Gastroesophageal sphincter (tissue), 4 donors: ENCODE data around the gene FOXJ1. TPM values are rescaled to one million over a fixed set of nuclear protein-coding genes. Genes with fewer than 3 reads are reported as not detected.

ENCODE experiments used
- ATAC-seq: fragments of 150-250 bp; one replicate; pipeline ENCODE4 v1.9.1; 2016; ENCODE audit warnings: mild to moderate bottlenecking, moderate library complexity
- H3K27ac ChIP-seq, 4 donors: fragments of 200-600 bp; sonication (generic) in 3 of 4; 1 replicate in 3 of 4; 2 replicates in 1 of 4; pipeline ENCODE4 v1.5.1; 2016 to 2019
- H3K27me3 ChIP-seq: fragments of 200-600 bp; sonication (generic); one replicate; pipeline ENCODE4 v1.5.1; 2019
- H3K36me3 ChIP-seq, 2 donors: fragments of 200-600 bp; sonication (generic); one replicate each; pipeline ENCODE4 v1.5.1; 2019; ENCODE audit warnings: control low read depth in 1 of 2
- H3K4me1 ChIP-seq, 3 donors: fragments of 200-600 bp; sonication (generic); 1 replicate in 2 of 3; 2 replicates in 1 of 3; pipeline ENCODE4 v1.5.1; 2016 to 2019; ENCODE audit warnings: control low read depth in 2 of 3
- H3K4me3 ChIP-seq, 2 donors: fragments of 200-600 bp; sonication (generic); one replicate each; pipeline ENCODE4 v1.5.1; 2019; ENCODE audit warnings: mild to moderate bottlenecking in 1 of 2, moderate library complexity in 1 of 2
- H3K9me3 ChIP-seq, 3 donors: fragments of 200-600 bp; sonication (generic); one replicate each; pipeline ENCODE4 v1.5.1; 2017 to 2019; ENCODE audit warnings: control low read depth in 2 of 3
- CTCF ChIP-seq, 4 experiments: fragments of 200-600 bp in 2 of 4; fragments of 450-650 bp in 2 of 4; sonication (generic) in 1 of 4; IDR thresholded peaks; one replicate each; pipeline ENCODE4 v1.5.1; 2017 to 2019; ENCODE audit warnings: antibody characterized with exemption in 4 of 4, mild to moderate bottlenecking in 2 of 4, moderate library complexity in 2 of 4
- EP300 ChIP-seq: sonication (generic); formaldehyde crosslinking; IDR thresholded peaks from one replicate; pipeline ENCODE4 v1.6.1; 2017; ENCODE audit warnings: antibody characterized with exemption, mild to moderate bottlenecking
- POLR2A ChIP-seq, 2 donors: fragments of 450-650 bp; IDR thresholded peaks; one replicate each; pipeline ENCODE4 v1.6.1; 2017; ENCODE audit warnings: antibody characterized with exemption in 2 of 2, mild to moderate bottlenecking in 2 of 2, moderate library complexity in 1 of 2
- POLR2AphosphoS5 ChIP-seq: sonication (generic); formaldehyde crosslinking; IDR thresholded peaks from one replicate; pipeline ENCODE4 v1.6.1; 2017; ENCODE audit warnings: antibody characterized with exemption
- WGBS, 2 donors: methylation state at CpG; one replicate each; pipeline ENCODE4 v1.1.5; 2018; ENCODE audit warnings: low coverage in 1 of 2; 5-methylcytosine and 5-hydroxymethylcytosine counted together
- total RNA-seq, 4 donors: library from RNA; depleted of rRNA; stranded (reverse); fragments of >200 nt; gene quantifications; one replicate each; pipeline ENCODE4 v1.1.0, GENCODE V29; 2016

FOXJ1 gene
- total RNA-seq, 4 donors from 2014 or later, result not detected

GRCh38 chr17:76149214-76149613 lies 8.2 kb upstream of the FOXJ1 start:
- Histone ChIP-seq H3K4me3 (no peak overlapping the region), H3K4me1 (peaks cover 0 to 24% (median 0%) of the 10 kb centered on the region in 3 donors), H3K27ac (no peak overlapping the region), H3K9me3 (no peaks in the 10 kb centered on the region), H3K36me3 (no peaks in the 10 kb centered on the region), H3K27me3 (no peaks in the 10 kb centered on the region)
- WGBS, 2 donors, result 80% methylated on average over 4 of the region's 10 CpGs; no CpG with 5 or more reads in 1 of the 2 donors
- no peak for ATAC-seq
- TF ChIP-seq CTCF (IDR thresholded peaks at IDR 0.05), result no peak
- no peak for TF ChIP-seq EP300
- TF ChIP-seq POLR2AphosphoS5, result no peak
- TF ChIP-seq POLR2A (IDR thresholded peaks at IDR 0.05), result no peak

GRCh38 chr17:76148015-76148326 lies 6.9 kb upstream of the FOXJ1 start:
- no peak overlapping the region for H3K27ac ChIP-seq
- TF ChIP-seq POLR2A (IDR thresholded peaks at IDR 0.05), result no peak
- TF ChIP-seq POLR2AphosphoS5, result no peak
- no peak for TF ChIP-seq EP300
- H3K27me3 ChIP-seq, result no peaks in the 10 kb centered on the region
- no peaks in the 10 kb centered on the region for H3K36me3 ChIP-seq
- ATAC-seq, result no peak
- no peak overlapping the region for H3K4me3 ChIP-seq
- no CpG with 5 or more reads among the region's 1 CpG for WGBS, 2 donors
- H3K4me1 ChIP-seq, result peaks cover 0 to 24% (median 0%) of the 10 kb centered on the region in 3 donors
- H3K9me3 ChIP-seq, result no peaks in the 10 kb centered on the region

- Histone ChIP-seq H3K9me3 (no peaks in the 10 kb centered on the region), H3K4me1 (peaks cover 0 to 24% (median 0%) of the 10 kb centered on the region in 3 donors), H3K36me3 (no peaks in the 10 kb centered on the region), H3K4me3 (no peak overlapping the region), H3K27me3 (no peaks in the 10 kb centered on the region), H3K27ac (no peak overlapping the region)
- no peak for ATAC-seq
- TF ChIP-seq CTCF (IDR thresholded peaks at IDR 0.05), result peak in 3 of 4 experiments; percentile 57 to 61 (median 59)
- TF ChIP-seq POLR2A (IDR thresholded peaks at IDR 0.05), result no peak
- 0 to 82% methylated on average over 1 to 7 of the region's 13 CpGs for WGBS, 2 donors
These were observed 6.4 kb upstream of the FOXJ1 start for GRCh38 chr17:76147211-76148014.

- Histone ChIP-seq H3K4me3 (no peak overlapping the region), H3K4me1 (peaks cover 0 to 32% (median 6%) of the 10 kb centered on the region in 3 donors), H3K27me3 (no peaks in the 10 kb centered on the region), H3K27ac (peak overlapping the region in 1 of 4 donors; percentile 10), H3K9me3 (no peaks in the 10 kb centered on the region), H3K36me3 (no peaks in the 10 kb centered on the region)
- TF ChIP-seq CTCF (IDR thresholded peaks at IDR 0.05) (no peak), POLR2AphosphoS5 (no peak), POLR2A (IDR thresholded peaks at IDR 0.05) (no peak), EP300 (no peak)
- 40 to 76% methylated on average over 2 to 3 of the region's 22 CpGs for WGBS, 2 donors
- no peak for ATAC-seq
These were observed 5.2 kb upstream of the FOXJ1 start for GRCh38 chr17:76146053-76146851.

- ATAC-seq, result no peak
- 64 to 83% methylated on average over 18 to 23 of the region's 25 CpGs for WGBS, 2 donors
- peak overlapping the region in 1 of 4 donors; percentile 10 for H3K27ac ChIP-seq
- TF ChIP-seq POLR2A (IDR thresholded peaks at IDR 0.05) (no peak), CTCF (IDR thresholded peaks at IDR 0.05) (no peak), EP300 (no peak), POLR2AphosphoS5 (no peak)
- peaks cover 0 to 32% (median 14%) of the 10 kb centered on the region in 3 donors for H3K4me1 ChIP-seq
- H3K27me3 ChIP-seq, result peaks cover 8% of the 10 kb centered on the region
- no peaks in the 10 kb centered on the region for H3K9me3 ChIP-seq
- no peak overlapping the region for H3K4me3 ChIP-seq
- H3K36me3 ChIP-seq, result no peaks in the 10 kb centered on the region
These were observed 4.4 kb upstream of the FOXJ1 start for GRCh38 chr17:76145231-76146052.
